ENCODE measurements around the gene S100A6.

- no peak for TF ChIP-seq POLR2A (IDR thresholded peaks at IDR 0.05; ENCODE audit: low read depth, low read length)
- TF ChIP-seq TAF1 (IDR thresholded peaks at IDR 0.05; ENCODE audit: borderline replicate concordance, low read depth, low read length), result no peak
- TF ChIP-seq POLR2AphosphoS5 (IDR thresholded peaks at IDR 0.05; ENCODE audit: low read depth, low read length), result no peak
Observed at GRCh38 chr1:153506831-153507413, 28.9 kb downstream of the S100A6 start.

Data from GM12892 (cell line).